Measurements from ENCODE around the gene BBS9. TPM values are rescaled to one million over a fixed set of nuclear protein-coding genes. Genes with fewer than 3 reads are reported as not detected.

Gene BBS9
- total RNA-seq, 1 donor from 2014 or later, result 21.1 TPM

DNA sequence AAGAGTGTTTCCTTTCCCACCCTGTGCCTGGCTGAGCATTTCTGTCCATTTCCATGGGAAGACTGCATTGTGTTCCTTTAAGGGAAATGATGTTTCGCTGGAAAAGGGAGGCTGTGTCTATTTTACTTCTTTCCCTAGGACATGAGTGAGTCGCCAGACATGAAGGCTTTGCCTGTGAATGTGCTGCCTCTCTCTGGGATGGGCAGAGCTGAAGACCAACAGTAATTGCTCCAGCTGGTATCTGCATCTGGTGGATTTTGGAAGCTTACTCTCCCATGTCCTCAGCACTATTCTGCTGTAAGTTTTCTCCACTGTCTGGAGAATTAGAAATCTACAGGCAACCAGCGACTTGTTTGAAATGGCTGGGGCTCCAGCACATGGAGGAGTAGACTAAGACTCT lies 511.4 kb downstream of the BBS9 start:
- Mint-ChIP-seq H3K4me1 (ENCODE audit: low read depth, unreplicated experiment) (peaks cover 21% of the 10 kb centered on the region), H3K27ac (ENCODE audit: unreplicated experiment) (no peak overlapping the region), H3K27me3 (ENCODE audit: unreplicated experiment) (no peaks in the 10 kb centered on the region), H3K9me3 (ENCODE audit: unreplicated experiment) (no peaks in the 10 kb centered on the region), H3K4me3 (ENCODE audit: unreplicated experiment) (no peak overlapping the region), H3K36me3 (ENCODE audit: unreplicated experiment) (no peaks in the 10 kb centered on the region)
- TF ChIP-seq, protein P1, sequence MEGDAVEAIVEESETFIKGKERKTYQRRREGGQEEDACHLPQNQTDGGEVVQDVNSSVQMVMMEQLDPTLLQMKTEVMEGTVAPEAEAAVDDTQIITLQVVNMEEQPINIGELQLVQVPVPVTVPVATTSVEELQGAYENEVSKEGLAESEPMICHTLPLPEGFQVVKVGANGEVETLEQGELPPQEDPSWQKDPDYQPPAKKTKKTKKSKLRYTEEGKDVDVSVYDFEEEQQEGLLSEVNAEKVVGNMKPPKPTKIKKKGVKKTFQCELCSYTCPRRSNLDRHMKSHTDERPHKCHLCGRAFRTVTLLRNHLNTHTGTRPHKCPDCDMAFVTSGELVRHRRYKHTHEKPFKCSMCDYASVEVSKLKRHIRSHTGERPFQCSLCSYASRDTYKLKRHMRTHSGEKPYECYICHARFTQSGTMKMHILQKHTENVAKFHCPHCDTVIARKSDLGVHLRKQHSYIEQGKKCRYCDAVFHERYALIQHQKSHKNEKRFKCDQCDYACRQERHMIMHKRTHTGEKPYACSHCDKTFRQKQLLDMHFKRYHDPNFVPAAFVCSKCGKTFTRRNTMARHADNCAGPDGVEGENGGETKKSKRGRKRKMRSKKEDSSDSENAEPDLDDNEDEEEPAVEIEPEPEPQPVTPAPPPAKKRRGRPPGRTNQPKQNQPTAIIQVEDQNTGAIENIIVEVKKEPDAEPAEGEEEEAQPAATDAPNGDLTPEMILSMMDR (IDR thresholded peaks at IDR 0.05; ENCODE audit: partially characterized antibody, unreplicated experiment), result no peak
- no peak for DNase-seq

- no peak overlapping the region for H3K4me3 Mint-ChIP-seq (ENCODE audit: unreplicated experiment)
- no peaks in the 10 kb centered on the region for H3K27me3 Mint-ChIP-seq (ENCODE audit: unreplicated experiment)
- no peak overlapping the region for H3K27ac Mint-ChIP-seq (ENCODE audit: unreplicated experiment)
- no peak for DNase-seq
- H3K4me1 Mint-ChIP-seq (ENCODE audit: low read depth, unreplicated experiment), result peaks cover 21% of the 10 kb centered on the region
- no peaks in the 10 kb centered on the region for H3K36me3 Mint-ChIP-seq (ENCODE audit: unreplicated experiment)
- TF ChIP-seq, protein P1 (IDR thresholded peaks at IDR 0.05; ENCODE audit: partially characterized antibody, unreplicated experiment), result no peak
- no peaks in the 10 kb centered on the region for H3K9me3 Mint-ChIP-seq (ENCODE audit: unreplicated experiment)
Observed at GRCh38 chr7:33642312-33642711, 512.9 kb downstream of the BBS9 start.

- H3K27me3 Mint-ChIP-seq (ENCODE audit: unreplicated experiment), result no peaks in the 10 kb centered on the region
- DNase-seq, result no peak
- H3K36me3 Mint-ChIP-seq (ENCODE audit: unreplicated experiment), result no peaks in the 10 kb centered on the region
- TF ChIP-seq, protein P1 (IDR thresholded peaks at IDR 0.05; ENCODE audit: partially characterized antibody, unreplicated experiment), result no peak
- no peak overlapping the region for H3K27ac Mint-ChIP-seq (ENCODE audit: unreplicated experiment)
- peaks cover 19% of the 10 kb centered on the region for H3K4me1 Mint-ChIP-seq (ENCODE audit: low read depth, unreplicated experiment)
- H3K9me3 Mint-ChIP-seq (ENCODE audit: unreplicated experiment), result no peaks in the 10 kb centered on the region
- no peak overlapping the region for H3K4me3 Mint-ChIP-seq (ENCODE audit: unreplicated experiment)
Observed at GRCh38 chr7:33643530-33643929, 514.2 kb downstream of the BBS9 start.

DNA sequence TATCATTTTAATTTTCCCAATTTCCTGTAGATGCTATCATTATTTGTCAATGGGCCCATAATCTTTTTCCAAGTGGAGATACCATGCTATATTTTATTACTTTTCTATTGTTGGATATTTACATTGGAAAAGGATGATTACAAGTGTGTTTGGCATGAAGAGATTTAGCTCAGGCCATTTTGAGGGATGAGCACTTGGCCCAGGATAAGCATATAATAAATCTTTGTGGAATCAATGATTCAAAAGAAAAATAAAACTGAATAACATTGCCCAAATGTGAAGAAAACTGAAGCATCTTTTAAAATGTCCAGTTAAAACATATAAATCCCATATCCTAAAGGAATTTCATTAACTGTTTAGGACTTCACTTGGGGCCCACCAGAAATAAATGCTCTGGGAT lies 515.1 kb downstream of the BBS9 start:
- Mint-ChIP-seq H3K9me3 (ENCODE audit: unreplicated experiment) (no peaks in the 10 kb centered on the region), H3K27ac (ENCODE audit: unreplicated experiment) (no peak overlapping the region), H3K4me3 (ENCODE audit: unreplicated experiment) (no peak overlapping the region), H3K27me3 (ENCODE audit: unreplicated experiment) (no peaks in the 10 kb centered on the region), H3K4me1 (ENCODE audit: low read depth, unreplicated experiment) (peaks cover 9% of the 10 kb centered on the region), H3K36me3 (ENCODE audit: unreplicated experiment) (no peaks in the 10 kb centered on the region)
- DNase-seq, result no peak
- TF ChIP-seq, protein P1 (IDR thresholded peaks at IDR 0.05; ENCODE audit: partially characterized antibody, unreplicated experiment), result no peak

DNA sequence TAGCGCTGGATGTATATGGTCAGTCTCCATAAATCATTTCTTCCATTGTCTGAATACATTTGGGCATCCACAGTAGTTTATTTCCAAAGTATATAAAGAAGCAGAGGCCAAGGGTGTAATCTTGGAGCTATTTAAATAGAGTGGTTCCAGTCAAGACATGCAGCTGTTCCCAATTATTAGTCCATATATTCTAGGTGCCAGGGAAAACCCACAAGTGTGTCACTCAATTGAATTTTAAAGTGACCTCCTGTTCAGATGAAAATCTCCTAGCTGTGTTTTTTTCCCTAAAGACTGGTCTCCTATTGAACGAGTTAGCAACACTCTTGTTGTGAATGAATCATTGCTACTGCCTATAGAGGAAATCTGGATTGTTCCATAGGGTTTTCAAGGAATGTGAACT lies 515.7 kb downstream of the BBS9 start:
- H3K9me3 Mint-ChIP-seq (ENCODE audit: unreplicated experiment), result no peaks in the 10 kb centered on the region
- DNase-seq, result no peak
- TF ChIP-seq, protein P1 (IDR thresholded peaks at IDR 0.05; ENCODE audit: partially characterized antibody, unreplicated experiment), result no peak
- H3K27ac Mint-ChIP-seq (ENCODE audit: unreplicated experiment), result no peak overlapping the region
- peaks cover 3% of the 10 kb centered on the region for H3K4me1 Mint-ChIP-seq (ENCODE audit: low read depth, unreplicated experiment)
- no peaks in the 10 kb centered on the region for H3K27me3 Mint-ChIP-seq (ENCODE audit: unreplicated experiment)
- no peak overlapping the region for H3K4me3 Mint-ChIP-seq (ENCODE audit: unreplicated experiment)
- H3K36me3 Mint-ChIP-seq (ENCODE audit: unreplicated experiment), result no peaks in the 10 kb centered on the region

Measured in glutamatergic neuron (in vitro differentiated cells).